SK-N-SH treated with all-trans-retinoic acid at 6 μM for 48 hours (cell line): ENCODE results near the gene AOC2.

Experiments
- ATAC-seq: fragments of 200-7000 bp; cut with Tn5 transposase; 3 replicates; pipeline ENCODE4 v1.9.1; 2020; ENCODE audit warnings: mild to moderate bottlenecking, moderate library complexity
- ARNTL ChIP-seq: fragments of 450-650 bp; formaldehyde crosslinking; IDR thresholded peaks from 2 replicates; pipeline ENCODE4 v1.5.0; 2020; ENCODE audit warnings: low read depth, mild to moderate bottlenecking, moderate library complexity, borderline replicate concordance
- BACH2 ChIP-seq: fragments of 250-450 bp; sonication (Bioruptor Pico); IDR thresholded peaks from 2 replicates; pipeline ENCODE4 v1.9.0; 2021; ENCODE audit warnings: mild to moderate bottlenecking, borderline replicate concordance
- CREB5 ChIP-seq: fragments of 250-450 bp; sonication (Bioruptor Pico); IDR thresholded peaks from 2 replicates; pipeline ENCODE4 v1.5.1; 2020; ENCODE audit warnings: low read depth, mild to moderate bottlenecking, moderate library complexity
- CSRNP3 ChIP-seq: fragments of 250-450 bp; sonication (Bioruptor Pico); IDR thresholded peaks from 2 replicates; pipeline ENCODE4 v1.5.1; 2021; ENCODE audit warnings: mild to moderate bottlenecking, moderate library complexity
- ESRRG ChIP-seq: fragments of 250-450 bp; sonication (Bioruptor Pico); IDR thresholded peaks from 2 replicates; pipeline ENCODE4 v1.6.1; 2021; ENCODE audit warnings: mild to moderate bottlenecking
- GLIS3 ChIP-seq: fragments of 250-450 bp; sonication (Bioruptor Pico); IDR thresholded peaks from 2 replicates; pipeline ENCODE4 v1.5.0; 2020; ENCODE audit warnings: mild to moderate bottlenecking, moderate library complexity
- ISL1 ChIP-seq: fragments of 250-450 bp; sonication (Bioruptor Pico); IDR thresholded peaks from 2 replicates; pipeline ENCODE4 v2.1.2; 2022; ENCODE audit warnings: mild to moderate bottlenecking, moderate library complexity
- OSR1 ChIP-seq: fragments of 250-450 bp; sonication (Bioruptor Pico); IDR thresholded peaks from 2 replicates; pipeline ENCODE4 v1.8.0; 2022; ENCODE audit warnings: moderate library complexity, mild to moderate bottlenecking, inconsistent platforms
- POU6F1 ChIP-seq: fragments of 250-450 bp; sonication (Bioruptor Pico); IDR thresholded peaks from 2 replicates; pipeline ENCODE4 v1.8.0; 2021; ENCODE audit warnings: low read depth, mild to moderate bottlenecking, moderate library complexity, borderline replicate concordance
- PPARA ChIP-seq: fragments of 250-450 bp; sonication (Bioruptor Pico); IDR thresholded peaks from 2 replicates; pipeline ENCODE4 v1.5.0; 2020; ENCODE audit warnings: mild to moderate bottlenecking, borderline replicate concordance
- RARB ChIP-seq: fragments of 250-450 bp; sonication (Bioruptor Pico); IDR thresholded peaks from 2 replicates; pipeline ENCODE4 v1.8.0; 2021; ENCODE audit warnings: mild to moderate bottlenecking, moderate library complexity
- SNAI2 ChIP-seq: fragments of 250-450 bp; sonication (Bioruptor Pico); IDR thresholded peaks from 2 replicates; pipeline ENCODE4 v1.5.0; 2020; ENCODE audit warnings: mild to moderate bottlenecking, moderate library complexity
- TCF4 ChIP-seq: fragments of 250-450 bp; sonication (Bioruptor Pico); IDR thresholded peaks from 2 replicates; pipeline ENCODE4 v1.8.0; 2021; ENCODE audit warnings: mild to moderate bottlenecking, moderate library complexity, borderline replicate concordance
- TOX ChIP-seq: fragments of 250-450 bp; sonication (Bioruptor Pico); IDR thresholded peaks from 2 replicates; pipeline ENCODE4 v1.8.0; 2021; ENCODE audit warnings: mild to moderate bottlenecking, moderate library complexity, borderline replicate concordance
- TSHZ2 ChIP-seq: fragments of 250-450 bp; sonication (Bioruptor Pico); IDR thresholded peaks from 2 replicates; pipeline ENCODE4 v1.5.0; 2020; ENCODE audit warnings: mild to moderate bottlenecking, moderate library complexity
- ZC3H10 ChIP-seq: fragments of 250-450 bp; sonication (Bioruptor Pico); IDR thresholded peaks from 2 replicates; pipeline ENCODE4 v1.5.1; 2021; ENCODE audit warnings: mild to moderate bottlenecking, moderate library complexity
- ZFP3 ChIP-seq: fragments of 250-450 bp; sonication (Bioruptor Pico); IDR thresholded peaks from 2 replicates; pipeline ENCODE4 v1.5.0; 2020; ENCODE audit warnings: mild to moderate bottlenecking, moderate library complexity
- ZFP30 ChIP-seq: fragments of 450-650 bp; formaldehyde crosslinking; IDR thresholded peaks from 2 replicates; pipeline ENCODE4 v1.5.0; 2022; ENCODE audit warnings: mild to moderate bottlenecking, moderate library complexity
- ZNF565 ChIP-seq: fragments of 450-650 bp; formaldehyde crosslinking; conservative IDR thresholded peaks from 2 replicates; pipeline ENCODE4 v1.5.0; 2020; ENCODE audit warnings: low read depth, mild to moderate bottlenecking, moderate library complexity
- ZNF8 ChIP-seq: fragments of 450-650 bp; formaldehyde crosslinking; IDR thresholded peaks from 2 replicates; pipeline ENCODE4 v1.5.0; 2020; ENCODE audit warnings: mild to moderate bottlenecking, moderate library complexity

The AOC2 gene

GRCh38 chr17:42830971-42831370 lies 13.4 kb upstream of the AOC2 start:
- ATAC-seq = no peak

GRCh38 chr17:42832213-42832933 lies 12.0 kb upstream of the AOC2 start:
- TF ChIP-seq ZFP3 (CRISPR knock-in tag) (no peak), ZNF8 (CRISPR knock-in tag) (no peak), ZNF565 (CRISPR knock-in tag) (no peak), RARB (no peak), ARNTL (CRISPR knock-in tag) (no peak), TOX (no peak), OSR1 (CRISPR knock-in tag) (no peak), ZFP30 (CRISPR knock-in tag) (no peak), PPARA (CRISPR knock-in tag) (no peak), CSRNP3 (CRISPR knock-in tag) (no peak)

More at GRCh38 chr17:42830971-42831370, 13.4 kb upstream of the AOC2 start:
- TF ChIP-seq ZFP3 (CRISPR knock-in tag) (no peak), BACH2 (CRISPR knock-in tag) (no peak), CSRNP3 (CRISPR knock-in tag) (no peak), ARNTL (CRISPR knock-in tag) (no peak), PPARA (CRISPR knock-in tag) (no peak), ESRRG (no peak), GLIS3 (CRISPR knock-in tag) (no peak), TSHZ2 (no peak), ZFP30 (CRISPR knock-in tag) (no peak), ISL1 (CRISPR knock-in tag) (no peak), OSR1 (CRISPR knock-in tag) (no peak), TOX (no peak), TCF4 (no peak), SNAI2 (CRISPR knock-in tag) (no peak), ZC3H10 (CRISPR knock-in tag) (no peak), POU6F1 (CRISPR knock-in tag) (no peak)
- TF ChIP-seq, all 23 proteins: peak for 0

GRCh38 chr17:42832934-42833766 lies 11.2 kb upstream of the AOC2 start, which contains the start of gene PSME3:
TSS of gene PSME3 (plus strand) at chr17:42833397. CDS start at chr17:42833632, 235 bp downstream.
- ATAC-seq = peak; percentile 96
- TF ChIP-seq ZFP3 (CRISPR knock-in tag) (peak; percentile 47; the same call in 1 of the 2 replicates), ZC3H10 (CRISPR knock-in tag) (no peak), CREB5 (no peak)

More at GRCh38 chr17:42832213-42832933, 12.0 kb upstream of the AOC2 start:
- ATAC-seq = peak; percentile 48
